Suprapubic skin (tissue), 4 donors: ENCODE measurements around the gene NPB. TPM values are rescaled to one million over a fixed set of nuclear protein-coding genes. Genes with fewer than 3 reads are reported as not detected.

Experiments used
- DNase-seq, 2 donors: peaks; one replicate each; pipeline ENCODE4 v3.0.0-alpha.2; 2019; ENCODE audit warnings: low spot score in 2 of 2
- H3K27ac ChIP-seq: fragments of 200-600 bp; sonication (generic); one replicate; pipeline ENCODE4 v1.5.1; 2019
- H3K27me3 ChIP-seq: fragments of 200-600 bp; sonication (generic); one replicate; pipeline ENCODE4 v1.5.1; 2019
- H3K36me3 ChIP-seq: fragments of 200-600 bp; sonication (generic); one replicate; pipeline ENCODE4 v1.5.1; 2019
- H3K4me1 ChIP-seq: fragments of 200-600 bp; sonication (generic); one replicate; pipeline ENCODE4 v1.5.1; 2019
- H3K4me3 ChIP-seq: fragments of 200-600 bp; sonication (generic); one replicate; pipeline ENCODE4 v1.5.1; 2019; ENCODE audit warnings: mild to moderate bottlenecking
- H3K9me3 ChIP-seq: fragments of 200-600 bp; sonication (generic); one replicate; pipeline ENCODE4 v1.5.1; 2019
- CTCF ChIP-seq, 2 donors: fragments of 200-600 bp in 1 of 2; fragments of 450-650 bp in 1 of 2; sonication (generic) in 1 of 2; IDR thresholded peaks; one replicate each; pipeline ENCODE4 v1.5.1; 2016 to 2019; ENCODE audit warnings: antibody characterized with exemption in 2 of 2, mild to moderate bottlenecking in 1 of 2, moderate library complexity in 1 of 2
- EP300 ChIP-seq: sonication (generic); formaldehyde crosslinking; IDR thresholded peaks from one replicate; pipeline ENCODE4 v1.6.1; 2017; ENCODE audit warnings: antibody characterized with exemption
- POLR2A ChIP-seq, 2 donors: fragments of 450-650 bp; IDR thresholded peaks; one replicate each; pipeline ENCODE4 v1.6.1; 2017; ENCODE audit warnings: antibody characterized with exemption in 2 of 2, mild to moderate bottlenecking in 2 of 2, moderate library complexity in 2 of 2
- POLR2AphosphoS5 ChIP-seq, 3 donors: sonication (generic); formaldehyde crosslinking; IDR thresholded peaks; one replicate each; pipeline ENCODE4 v1.6.1; 2017; ENCODE audit warnings: antibody characterized with exemption in 3 of 3
- WGBS: methylation state at CpG from one replicate; pipeline ENCODE4 v1.1.5; 2018; 5-methylcytosine and 5-hydroxymethylcytosine counted together
- total RNA-seq, 4 donors: library from RNA; depleted of rRNA; stranded (reverse); fragments of >200 nt; gene quantifications; one replicate each; pipeline ENCODE4 v1.1.0, GENCODE V29; 2016

Gene NPB
- total RNA-seq, 4 donors from 2014 or later = 0.40 TPM; not detected in 3

- 91% methylated on average over 11 of the region's 17 CpGs for WGBS
- Histone ChIP-seq H3K9me3 (no peaks in the 10 kb centered on the region), H3K27me3 (no peaks in the 10 kb centered on the region), H3K4me3 (no peak overlapping the region), H3K4me1 (no peaks in the 10 kb centered on the region), H3K36me3 (no peaks in the 10 kb centered on the region), H3K27ac (no peak overlapping the region)
- DNase-seq = no peak
- TF ChIP-seq POLR2A (IDR thresholded peaks at IDR 0.05) = no peak
- no peak for TF ChIP-seq CTCF (IDR thresholded peaks at IDR 0.05)
- TF ChIP-seq EP300 = no peak
- TF ChIP-seq POLR2AphosphoS5 (IDR thresholded peaks at IDR 0.05) = no peak
Measured at GRCh38 chr17:81948635-81949378, 46.8 kb downstream of the NPB start.

DNA sequence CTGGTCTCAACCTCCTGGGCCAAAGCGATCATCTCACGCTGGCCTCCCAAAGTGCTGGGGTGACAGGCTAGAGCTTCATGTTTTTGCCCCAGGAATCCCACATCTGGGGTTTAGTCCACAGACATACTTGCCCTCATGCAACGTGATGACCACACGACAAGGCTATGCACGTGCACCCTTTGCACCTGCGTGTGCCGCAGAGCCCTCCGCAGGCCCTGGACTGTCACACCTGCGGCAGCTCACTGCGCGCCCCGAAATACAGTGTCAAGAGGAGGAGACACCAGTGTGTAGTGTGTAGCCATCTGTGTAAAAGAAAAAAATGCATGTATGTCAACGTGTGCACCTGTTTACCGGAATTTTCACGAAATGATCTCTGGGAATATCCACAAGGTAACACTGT, 48.5 kb downstream of the NPB start:
- TF ChIP-seq EP300 (no peak), CTCF (IDR thresholded peaks at IDR 0.05) (no peak), POLR2AphosphoS5 (IDR thresholded peaks at IDR 0.05) (no peak), POLR2A (IDR thresholded peaks at IDR 0.05) (no peak)
- Histone ChIP-seq H3K27me3 (no peaks in the 10 kb centered on the region), H3K36me3 (no peaks in the 10 kb centered on the region), H3K9me3 (no peaks in the 10 kb centered on the region), H3K4me3 (no peak overlapping the region), H3K4me1 (no peaks in the 10 kb centered on the region), H3K27ac (no peak overlapping the region)
- DNase-seq = no peak
- 87% methylated on average over 15 of the region's 15 CpGs for WGBS

DNA sequence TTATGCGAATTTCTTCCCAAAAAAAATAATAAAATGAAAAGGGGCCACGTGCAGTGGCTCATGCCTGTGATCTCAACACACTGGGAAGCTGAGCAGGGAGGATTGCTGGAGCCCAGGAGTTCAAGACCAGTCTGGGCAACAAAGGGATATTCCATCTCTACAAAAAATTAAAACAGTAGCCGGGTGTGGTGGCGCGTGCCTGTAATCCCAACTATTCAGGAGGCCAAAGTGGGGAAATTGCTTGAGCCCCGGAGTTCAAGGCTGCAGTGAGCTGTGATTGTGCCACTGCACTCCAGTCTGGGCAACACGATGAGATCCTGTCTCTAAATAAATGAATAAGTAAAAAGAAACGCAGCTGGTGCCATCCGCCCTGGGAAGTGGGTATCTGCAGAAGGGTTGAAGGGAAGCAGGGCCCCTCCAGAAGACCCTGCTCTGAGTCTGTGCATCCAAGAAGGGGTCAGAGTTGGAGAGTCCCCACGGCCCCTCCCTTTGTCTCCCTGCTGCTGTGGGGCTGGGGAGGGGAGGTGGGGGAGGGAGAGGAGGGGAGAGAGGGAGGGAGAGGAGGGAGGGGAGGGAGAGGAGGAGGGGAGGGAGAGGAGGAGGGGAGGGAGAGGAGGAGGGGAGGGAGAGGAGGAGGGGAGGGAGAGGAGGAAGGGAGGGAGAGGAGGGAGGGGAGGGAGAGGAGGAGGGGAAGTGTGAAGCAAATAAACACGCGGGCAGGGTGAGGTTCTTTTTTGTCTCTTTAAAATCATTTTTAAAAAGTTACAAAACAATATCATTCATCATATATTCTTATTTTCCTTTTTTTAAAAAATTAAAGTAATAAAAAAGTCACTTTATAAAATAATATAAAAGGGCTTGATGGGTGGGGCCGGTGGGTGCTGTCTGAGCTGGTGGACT, 50.0 kb downstream of the NPB start:
- no peak for TF ChIP-seq CTCF (IDR thresholded peaks at IDR 0.05)
- no peak for TF ChIP-seq POLR2AphosphoS5 (IDR thresholded peaks at IDR 0.05)
- no peak for TF ChIP-seq EP300
- no peak for TF ChIP-seq POLR2A (IDR thresholded peaks at IDR 0.05)
- no peaks in the 10 kb centered on the region for H3K9me3 ChIP-seq
- no peak overlapping the region for H3K27ac ChIP-seq
- WGBS = 47% methylated on average over 13 of the region's 13 CpGs
- H3K4me3 ChIP-seq = no peak overlapping the region
- H3K27me3 ChIP-seq = peaks cover under 1% of the 10 kb centered on the region
- H3K36me3 ChIP-seq = no peaks in the 10 kb centered on the region
- no peaks in the 10 kb centered on the region for H3K4me1 ChIP-seq
- no peak for DNase-seq

Other genes with a start within 250 kb of the NPB start
- under 1 TPM in 1 of 4 donors, not detected in 3; 0.53 TPM for gene PDE6G, start 245.7 kb upstream of the NPB start, total RNA-seq
- 10 to 100 TPM; 39.6 to 68.1 (median 47.6) TPM for gene OXLD1, start 235.6 kb upstream of the NPB start, total RNA-seq
- gene CCDC137, start 235.5 kb upstream of the NPB start, total RNA-seq = 10 to 100 TPM; 14.9 to 29.8 (median 24.5) TPM
- 10 to 100 TPM; 20.2 to 39.4 (median 36.2) TPM for gene ARL16, start 218.4 kb upstream of the NPB start, total RNA-seq
- 100 to 1,000 TPM in 3 of 4 donors, 10 to 100 TPM in 1; 91.0 to 181 (median 107) TPM for gene HGS, start 218.2 kb upstream of the NPB start, total RNA-seq
- gene MRPL12, start 198.9 kb upstream of the NPB start, total RNA-seq = 10 to 100 TPM; 27.6 to 65.7 (median 52.1) TPM
- gene SLC25A10, start 190.0 kb upstream of the NPB start, total RNA-seq = 10 to 100 TPM; 14.1 to 32.0 (median 16.9) TPM
- 1 to 10 TPM in 2 of 4 donors, under 1 TPM in 2; 0.52 to 3.8 (median 1.3) TPM for gene GCGR, start 98.1 kb upstream of the NPB start, total RNA-seq
- 10 to 100 TPM; 20.3 to 29.3 (median 27.4) TPM for gene MCRIP1, start 68.9 kb upstream of the NPB start, total RNA-seq
- 1 to 10 TPM in 1 of 4 donors, not detected in 3; 1.3 TPM for gene PPP1R27, start 67.2 kb upstream of the NPB start, total RNA-seq
- 1,000 to 10,000 TPM in 1 of 4 donors, 100 to 1,000 TPM in 3; 521 to 1,041 (median 898) TPM for gene P4HB, start 41.7 kb upstream of the NPB start, total RNA-seq
- gene ARHGDIA, start 30.9 kb upstream of the NPB start, total RNA-seq = 100 to 1,000 TPM; 157 to 202 (median 180) TPM
- gene ALYREF, start 10.7 kb upstream of the NPB start, total RNA-seq = 100 to 1,000 TPM in 2 of 4 donors, 10 to 100 TPM in 2; 43.0 to 110 (median 96.3) TPM
- gene ANAPC11, start 10.5 kb upstream of the NPB start, total RNA-seq = 100 to 1,000 TPM in 3 of 4 donors, 10 to 100 TPM in 1; 73.7 to 135 (median 121) TPM
- gene PCYT2, start 9.2 kb downstream of the NPB start, total RNA-seq = 10 to 100 TPM; 23.7 to 34.2 (median 30.4) TPM
- 10 to 100 TPM; 30.7 to 52.4 (median 38.9) TPM for gene SIRT7, start 15.9 kb downstream of the NPB start, total RNA-seq
- gene MAFG, start 25.5 kb downstream of the NPB start, total RNA-seq = 10 to 100 TPM; 17.1 to 21.1 (median 19.0) TPM
- 10 to 100 TPM in 1 of 4 donors, 1 to 10 TPM in 3; 3.7 to 13.1 (median 9.0) TPM for gene PYCR1, start 35.1 kb downstream of the NPB start, total RNA-seq
- gene MYADML2, start 45.0 kb downstream of the NPB start, total RNA-seq = not detected
- 10 to 100 TPM in 1 of 4 donors, 1 to 10 TPM in 3; 1.1 to 11.5 (median 1.5) TPM for gene NOTUM, start 58.9 kb downstream of the NPB start, total RNA-seq
- gene ASPSCR1, start 75.4 kb downstream of the NPB start, total RNA-seq = 10 to 100 TPM; 17.9 to 25.6 (median 21.6) TPM
- gene CENPX, start 120.6 kb downstream of the NPB start, total RNA-seq = 10 to 100 TPM; 75.8 to 81.6 (median 76.8) TPM
- gene LRRC45, start 121.1 kb downstream of the NPB start, total RNA-seq = 10 to 100 TPM; 14.1 to 18.7 (median 15.4) TPM
- gene RAC3, start 129.4 kb downstream of the NPB start, total RNA-seq = 10 to 100 TPM; 13.7 to 34.1 (median 14.8) TPM
- gene DCXR, start 135.5 kb downstream of the NPB start, total RNA-seq = 100 to 1,000 TPM; 160 to 267 (median 222) TPM
- 10 to 100 TPM; 46.0 to 61.0 (median 50.8) TPM for gene RFNG, start 149.6 kb downstream of the NPB start, total RNA-seq
- gene GPS1, start 149.7 kb downstream of the NPB start, total RNA-seq = 100 to 1,000 TPM in 2 of 4 donors, 10 to 100 TPM in 2; 72.4 to 113 (median 100) TPM
- 100 to 1,000 TPM in 3 of 4 donors, 10 to 100 TPM in 1; 79.3 to 176 (median 108) TPM for gene DUS1L, start 163.6 kb downstream of the NPB start, total RNA-seq
- 100 to 1,000 TPM; 278 to 464 (median 359) TPM for gene FASN, start 196.0 kb downstream of the NPB start, total RNA-seq